GM19035 (cell line): ENCODE measurements around the gene TRIM75.
"Not testable (repeated sequence)": the region's sequence is repeated elsewhere in the genome, so short reads cannot be mapped to it uniquely, and the experiment has no call there.

Source experiments
- ATAC-seq: cut with Tn5 transposase; IDR thresholded peaks from one replicate; pipeline ENCODE4 v1.9.1; 2021; ENCODE audit not compliant: unreplicated experiment

Gene TRIM75

GRCh38 chr4:165073346-165073745 lies 19.7 kb downstream of the TRIM75 start:
- not testable (repeated sequence) for ATAC-seq

GRCh38 chr4:165077034-165077578 lies 23.4 kb downstream of the TRIM75 start:
- ATAC-seq: no peak

GRCh38 chr4:165079476-165079875 lies 25.8 kb downstream of the TRIM75 start:
- no peak for ATAC-seq

- not testable (repeated sequence) for ATAC-seq
Observed at GRCh38 chr4:165084787-165085186, 31.1 kb downstream of the TRIM75 start.

GRCh38 chr4:165085946-165086345 lies 32.3 kb downstream of the TRIM75 start:
- ATAC-seq: no peak

- no peak for ATAC-seq
Observed at GRCh38 chr4:165088366-165088765, 34.7 kb downstream of the TRIM75 start.

GRCh38 chr4:165092187-165092586 lies 38.5 kb downstream of the TRIM75 start:
- ATAC-seq: not testable (repeated sequence)

- ATAC-seq: no peak
Observed at GRCh38 chr4:165094873-165095272, 41.2 kb downstream of the TRIM75 start.

- no peak for ATAC-seq
Observed at GRCh38 chr4:165095291-165095690, 41.6 kb downstream of the TRIM75 start.

GRCh38 chr4:165096776-165097175 lies 43.1 kb downstream of the TRIM75 start:
- ATAC-seq: no peak

- no peak for ATAC-seq
Observed at GRCh38 chr4:165101641-165102040, 48.0 kb downstream of the TRIM75 start.

GRCh38 chr4:165106518-165106917 lies 52.9 kb downstream of the TRIM75 start:
- ATAC-seq: no peak
